ENCODE data around the gene P2RY6.

- peak; percentile 87 for TF ChIP-seq CTCF (IDR thresholded peaks at IDR 0.05)
- no peak for TF ChIP-seq ZFX (IDR thresholded peaks at IDR 0.05; ENCODE audit: borderline replicate concordance)
Measured at GRCh38 chr11:73307323-73308002, 35.3 kb downstream of the P2RY6 start.
